GM18526 (cell line): ENCODE measurements around the gene BCO1.

Experiments
- POLR2A ChIP-seq: IDR thresholded peaks from 3 replicates; pipeline ENCODE4 v1.6.1; 2011; ENCODE audit not compliant: insufficient read length; ENCODE audit errors: extremely low read depth

The BCO1 gene

DNA sequence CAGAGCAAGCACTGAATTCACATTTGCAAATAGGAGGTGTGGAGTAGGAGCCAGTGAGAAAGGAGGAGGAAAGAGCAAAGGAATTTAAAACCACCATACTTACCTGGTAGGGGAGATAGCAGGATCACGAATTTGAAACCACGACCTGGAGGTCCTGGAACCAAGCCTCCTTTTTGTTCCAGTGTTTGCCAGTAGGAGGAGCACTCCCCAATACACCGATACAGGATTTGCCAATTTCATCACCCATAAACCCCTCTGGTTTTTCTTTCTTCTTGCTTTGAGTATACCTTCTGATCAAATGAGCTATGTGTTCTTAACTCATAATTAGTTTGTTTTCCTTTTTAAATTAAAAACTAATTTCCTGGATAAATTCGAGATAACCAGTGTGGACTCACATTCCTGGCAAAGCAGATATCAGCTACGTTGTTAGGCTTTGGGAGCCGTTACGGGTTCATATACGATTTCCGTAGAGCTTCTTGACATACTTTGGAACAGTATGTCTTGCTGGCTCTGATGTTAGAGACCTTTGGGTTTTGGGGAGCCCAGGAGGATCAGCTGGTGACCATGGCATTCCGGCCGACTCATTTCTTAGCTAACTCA is 22.7 kb downstream of the BCO1 start:
- no peak for TF ChIP-seq POLR2A

DNA sequence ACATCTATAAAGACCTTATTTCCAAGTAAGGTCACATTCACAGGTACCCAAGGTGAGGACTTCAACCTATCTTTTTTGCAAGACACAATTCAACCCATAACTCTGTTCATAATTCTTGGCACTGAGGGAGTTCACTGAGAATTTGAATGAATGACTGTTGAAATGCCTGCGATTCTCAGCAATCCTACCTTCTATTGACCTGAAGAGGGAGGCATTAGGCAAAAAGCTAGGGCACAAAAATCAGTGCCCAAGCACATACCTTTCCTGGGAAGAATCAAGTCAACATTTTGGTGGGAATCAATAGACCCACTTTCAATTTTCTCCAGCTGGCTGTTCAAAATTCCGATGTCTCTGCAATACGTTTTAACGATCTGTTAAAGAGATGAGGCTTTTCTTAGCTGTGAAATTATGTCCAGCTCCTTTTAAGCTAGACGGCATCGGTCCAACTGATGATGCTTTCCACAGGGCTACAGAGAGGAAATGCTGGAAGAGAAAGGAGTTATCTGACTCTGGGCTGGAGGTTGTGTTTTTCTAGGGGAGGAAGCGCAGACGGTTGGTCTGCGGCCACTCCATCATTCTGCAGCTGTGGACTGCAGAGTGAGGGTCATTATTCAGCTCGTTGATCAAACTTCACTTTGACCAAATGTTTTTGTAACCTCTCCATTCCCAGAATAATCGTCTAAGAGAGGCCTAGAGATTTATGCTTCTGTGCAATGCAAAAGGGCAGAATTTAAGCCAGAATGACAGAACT is 25.2 kb downstream of the BCO1 start:
- no peak for TF ChIP-seq POLR2A

DNA sequence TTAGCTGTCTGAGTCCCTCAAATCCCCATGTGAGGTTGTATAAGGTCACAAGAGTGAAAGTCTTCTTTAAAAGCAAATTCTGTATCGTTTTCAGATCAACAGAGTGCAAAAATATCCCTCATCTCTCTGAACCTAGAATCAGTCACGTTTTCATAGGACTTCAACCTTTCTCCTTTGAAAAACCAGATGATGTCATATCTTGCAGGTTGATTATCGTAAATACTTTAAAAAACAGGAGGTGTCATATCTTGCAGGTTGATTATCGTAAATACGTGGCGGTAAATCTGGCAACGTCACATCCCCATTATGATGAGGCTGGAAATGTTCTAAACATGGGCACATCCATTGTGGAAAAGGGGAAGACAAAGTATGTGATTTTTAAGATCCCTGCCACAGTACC is 25.9 kb downstream of the BCO1 start:
- TF ChIP-seq POLR2A = no peak

DNA sequence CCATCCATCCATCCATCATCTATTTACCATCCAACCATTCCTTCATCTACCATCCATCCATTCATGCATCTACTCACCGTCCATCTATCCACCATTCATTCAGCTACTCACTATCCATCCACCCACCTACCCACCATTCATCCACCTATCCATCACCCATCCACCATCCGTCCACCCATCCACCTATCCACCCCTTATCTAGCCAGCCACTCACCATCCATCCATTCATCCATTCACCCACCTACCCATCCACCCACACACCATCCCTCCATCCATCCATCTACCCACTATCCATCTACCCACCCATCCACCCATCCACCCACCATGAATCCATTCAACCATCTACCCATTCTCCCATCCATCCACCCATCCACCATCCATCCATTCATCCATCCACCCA is 26.6 kb downstream of the BCO1 start:
- no peak for TF ChIP-seq POLR2A

DNA sequence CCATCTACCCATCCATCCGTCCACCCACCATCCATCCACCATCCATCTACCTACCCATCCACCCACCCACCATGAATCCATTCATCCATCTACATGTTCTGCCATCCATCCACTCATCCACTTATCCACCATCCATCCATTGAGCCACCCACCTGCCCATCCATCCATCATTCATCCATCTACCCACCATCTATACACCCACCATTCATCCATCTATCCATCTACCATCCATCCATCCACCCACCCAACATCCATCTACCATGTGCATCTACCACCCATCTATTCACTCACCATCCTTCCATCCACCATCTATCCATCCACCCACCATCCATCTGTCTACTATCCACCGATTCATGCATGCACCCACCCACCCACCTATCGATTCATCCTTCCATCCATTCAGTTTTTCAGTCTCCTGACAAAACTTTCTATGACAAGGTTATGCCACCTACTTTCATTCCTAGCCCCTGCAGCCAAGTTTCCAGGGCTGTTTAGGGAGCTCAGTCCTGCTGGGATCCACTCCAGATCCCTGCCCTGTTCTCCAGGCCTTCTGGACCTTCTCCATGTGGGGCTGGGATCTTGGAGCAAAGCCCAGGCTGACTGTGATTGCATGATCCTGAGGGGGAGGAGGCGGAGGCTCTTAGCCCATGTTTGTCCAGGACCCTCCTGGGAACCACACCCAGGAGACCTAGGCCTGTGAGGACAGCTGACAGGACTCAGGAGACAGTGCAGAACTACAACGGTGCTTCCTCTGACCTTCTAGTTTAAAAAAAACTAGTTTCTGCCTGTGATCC is 27.4 kb downstream of the BCO1 start:
- no peak for TF ChIP-seq POLR2A

DNA sequence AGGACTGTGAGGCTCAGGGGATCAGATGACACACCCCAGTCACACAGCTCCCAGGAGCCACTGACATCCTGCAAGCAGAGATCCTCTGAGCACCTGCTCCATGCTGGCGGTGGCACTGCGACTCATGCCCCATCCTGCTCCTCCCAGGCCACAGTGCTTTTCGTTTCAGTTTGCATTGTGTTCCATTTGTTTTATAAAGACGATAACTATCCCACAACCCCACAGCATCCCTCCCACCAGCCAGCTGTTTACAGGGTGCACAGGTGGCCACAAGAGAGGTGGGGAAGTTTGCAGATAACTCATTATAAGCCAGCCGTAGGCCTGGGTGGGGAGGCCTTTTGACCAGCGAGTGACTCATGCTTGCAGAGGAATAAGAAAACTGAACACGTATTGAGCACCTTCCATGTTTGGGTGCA is 28.2 kb downstream of the BCO1 start:
- no peak for TF ChIP-seq POLR2A

DNA sequence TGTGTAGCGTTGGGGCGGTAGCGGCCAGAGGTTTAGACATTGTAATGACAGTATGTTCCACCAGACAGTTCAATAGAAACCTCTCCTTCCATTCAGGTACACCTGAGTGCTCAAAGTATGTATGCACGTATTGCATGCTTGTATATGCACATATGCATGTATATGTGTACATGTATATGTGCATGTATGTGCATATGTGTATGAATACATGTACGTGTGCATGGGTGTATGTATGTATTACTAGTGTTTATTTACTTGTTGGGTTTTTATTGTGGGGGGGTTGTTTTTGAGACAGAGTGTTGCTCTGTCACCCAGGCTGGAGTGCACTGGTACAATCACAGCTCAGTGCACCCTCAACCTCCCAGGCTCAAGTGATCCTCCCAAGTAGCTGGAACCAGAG is 30.0 kb downstream of the BCO1 start:
- TF ChIP-seq POLR2A = no peak

DNA sequence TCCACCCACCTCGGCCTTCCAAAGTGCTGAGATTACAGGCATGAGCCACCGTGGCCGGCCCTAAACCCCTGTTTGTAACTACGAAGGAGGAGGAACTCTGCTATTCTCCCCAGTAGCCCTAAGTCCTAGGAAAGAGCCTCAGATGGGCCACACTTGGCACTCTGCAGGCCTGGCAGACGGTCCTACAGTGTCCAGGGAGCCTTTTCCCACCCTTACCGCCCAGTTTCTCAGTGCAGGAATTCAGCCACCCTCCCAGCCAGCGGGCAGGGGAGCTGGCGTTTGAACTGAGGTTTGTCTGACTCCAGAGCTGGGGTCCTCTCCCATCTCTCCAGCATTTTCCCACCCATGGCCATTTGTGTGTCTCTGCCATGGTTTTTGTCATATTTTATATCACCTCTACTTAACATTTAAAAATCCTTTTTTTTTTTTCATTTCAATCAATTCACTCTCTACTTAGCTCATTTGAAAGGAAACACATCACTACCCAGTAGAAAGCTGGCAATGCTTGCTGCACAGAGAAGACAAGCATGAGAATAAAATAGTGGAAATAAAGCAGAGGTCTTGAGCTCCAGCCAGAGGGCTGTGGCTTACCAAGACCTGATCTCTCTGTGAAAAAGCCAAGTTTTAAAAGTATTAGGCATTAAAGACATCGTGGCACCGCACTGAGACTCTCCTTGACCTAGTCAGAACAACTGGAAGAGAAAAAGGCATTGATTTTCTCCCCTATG is 34.9 kb downstream of the BCO1 start:
- no peak for TF ChIP-seq POLR2A

DNA sequence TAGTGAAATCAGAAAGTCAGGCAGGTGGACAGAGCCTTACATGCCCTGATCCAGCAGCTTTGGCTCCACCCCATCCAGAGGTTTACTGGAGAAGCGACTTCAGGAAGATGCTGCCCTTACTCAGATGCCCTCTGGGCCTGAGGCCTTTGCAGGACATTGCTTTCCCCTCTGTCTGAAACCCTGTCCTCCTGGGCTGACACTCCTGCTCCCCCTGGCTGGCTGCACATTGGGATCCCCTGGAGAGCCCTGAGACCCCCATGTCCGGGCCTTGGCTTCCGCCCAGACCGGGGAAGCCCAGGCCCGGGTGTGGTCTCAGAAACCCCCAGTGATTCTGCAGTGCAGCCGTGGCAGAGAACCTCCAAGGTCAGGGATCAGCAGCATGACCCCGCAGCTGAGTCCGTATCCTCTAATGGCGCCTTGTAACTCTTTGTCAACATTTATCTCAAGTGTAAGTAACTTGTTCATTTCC is 36.6 kb downstream of the BCO1 start:
- no peak for TF ChIP-seq POLR2A

DNA sequence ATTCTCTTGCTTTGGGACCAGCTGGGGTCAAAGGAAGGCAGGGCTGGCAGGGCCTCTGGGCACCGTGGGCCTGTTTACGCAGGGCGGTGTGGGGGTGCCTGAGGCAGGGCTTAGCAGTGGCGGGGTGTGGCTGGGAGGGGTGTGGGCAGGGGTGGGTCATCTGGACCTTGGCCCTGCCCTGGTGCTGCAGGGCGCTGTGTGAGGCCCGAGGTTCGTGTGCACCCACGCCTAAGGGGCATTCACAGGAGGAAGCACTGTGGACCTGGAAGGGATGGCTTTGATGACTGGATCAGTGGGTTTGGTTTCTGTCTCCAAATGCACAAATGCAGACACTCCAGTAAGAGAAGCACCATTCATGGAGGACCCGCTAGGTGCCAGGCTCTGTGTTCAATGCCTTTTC is 37.3 kb downstream of the BCO1 start:
- no peak for TF ChIP-seq POLR2A

DNA sequence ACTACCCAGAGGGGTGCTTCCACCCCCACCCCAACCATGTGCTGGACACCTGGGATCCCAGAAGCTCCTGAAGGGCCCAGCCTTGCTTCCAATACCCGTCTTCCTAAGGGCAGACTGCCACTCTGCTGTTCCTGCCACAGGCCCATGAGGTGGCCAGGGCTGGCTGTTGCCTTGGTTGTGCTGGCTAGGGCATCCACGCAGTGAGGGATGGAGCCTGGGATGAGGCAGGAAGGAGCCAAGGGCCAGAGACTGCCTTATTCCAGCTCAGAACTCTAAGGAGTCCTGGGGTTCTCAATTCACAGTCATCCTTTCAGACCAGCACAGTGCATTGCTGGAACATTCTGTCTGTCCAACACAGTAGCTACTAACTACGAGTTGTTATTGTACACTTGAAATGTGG is 37.8 kb downstream of the BCO1 start:
- TF ChIP-seq POLR2A = no peak

DNA sequence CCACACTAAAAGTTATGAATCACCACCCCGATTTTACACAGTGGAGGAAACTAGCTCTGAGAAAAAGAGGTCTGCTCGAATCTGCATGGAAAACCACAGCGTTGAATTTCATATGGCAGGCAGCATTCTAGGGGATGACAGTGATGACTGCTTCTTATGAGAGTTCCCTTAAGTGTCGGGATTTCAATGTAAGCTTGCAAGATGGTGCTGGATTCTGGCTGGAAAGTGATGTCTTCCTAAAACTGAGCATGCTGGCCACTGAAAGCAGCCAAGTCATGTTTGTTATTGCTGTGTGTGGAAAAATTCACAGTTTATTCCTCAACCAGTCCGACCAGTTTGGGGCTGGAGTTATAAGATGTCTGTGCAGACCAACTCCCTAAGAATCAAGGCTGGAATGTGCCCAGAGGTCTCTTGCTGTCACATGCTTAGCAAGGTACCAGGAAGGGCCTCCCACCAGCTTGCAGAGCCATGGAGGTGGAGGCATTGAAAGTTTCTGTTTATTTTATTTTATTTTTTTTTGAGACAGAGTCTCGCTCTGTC is 39.1 kb downstream of the BCO1 start:
- TF ChIP-seq POLR2A = no peak

DNA sequence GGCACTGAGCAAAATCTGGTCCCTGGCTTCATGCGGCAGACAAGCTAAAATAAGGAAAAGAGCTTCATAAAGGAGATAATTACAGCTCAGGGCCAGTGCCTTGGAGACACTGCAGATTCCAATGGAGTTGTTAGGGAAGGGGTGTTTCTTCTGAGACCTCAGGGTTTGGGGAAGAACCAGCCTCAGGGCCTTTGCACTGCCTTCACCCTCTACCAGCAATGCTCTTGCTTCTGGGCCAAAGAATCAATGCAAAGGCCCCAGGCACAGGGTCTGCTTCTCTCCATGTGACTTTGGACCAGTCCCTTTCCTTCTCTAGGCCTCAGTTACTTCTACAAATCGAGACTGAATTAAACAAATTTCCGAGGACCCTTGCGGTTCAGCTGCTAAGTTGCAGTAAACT is 40.0 kb downstream of the BCO1 start:
- TF ChIP-seq POLR2A = no peak

DNA sequence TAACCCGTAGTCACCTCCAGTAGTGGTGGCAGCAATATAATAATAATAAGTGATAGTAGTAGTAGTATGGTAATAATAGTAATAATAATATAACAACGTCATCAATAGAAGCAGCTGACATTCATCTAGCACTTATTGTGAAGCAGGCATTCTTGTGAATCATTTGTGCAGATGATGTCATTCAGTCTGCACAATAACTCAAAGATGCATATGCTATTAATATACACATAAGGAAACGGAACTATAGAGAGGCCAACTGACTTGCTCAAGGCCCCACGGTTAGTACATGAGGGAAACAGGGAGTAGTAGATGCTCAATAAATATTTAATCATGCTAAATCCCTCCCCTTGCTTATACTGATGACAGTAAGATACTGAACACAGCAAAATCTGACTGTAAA is 40.9 kb downstream of the BCO1 start:
- TF ChIP-seq POLR2A = no peak

DNA sequence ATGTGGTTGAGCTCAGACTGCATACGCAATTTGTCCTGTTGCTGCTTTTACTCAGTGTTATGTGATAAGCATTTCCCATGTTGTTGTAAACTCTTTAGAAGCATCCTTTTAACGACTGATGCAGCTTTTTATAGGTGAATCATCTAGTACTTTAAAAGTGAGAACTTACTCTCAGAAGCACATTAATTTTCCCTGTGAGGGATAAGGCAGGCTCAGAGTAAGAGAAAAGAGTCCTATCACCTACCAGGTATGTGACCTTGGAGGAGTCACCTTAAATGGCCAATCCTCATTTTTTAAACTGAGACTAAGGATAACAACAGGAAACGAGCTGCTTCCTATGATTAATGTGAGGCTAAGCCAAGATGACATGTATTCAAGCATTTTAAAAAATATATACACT is 41.9 kb downstream of the BCO1 start:
- no peak for TF ChIP-seq POLR2A
